Measurements from ENCODE around the gene PSTPIP1. TPM values are rescaled to one million over a fixed set of nuclear protein-coding genes. Genes with fewer than 3 reads are reported as not detected.

Gene PSTPIP1
- total and polyA plus RNA-seq, 2 of the 8 experiments (the other 6 are each of a cell fraction or from before 2014, with no cell fraction given) = 1.6 to 1.8 TPM

- Histone ChIP-seq H3K18ac (ENCODE audit: extremely low read depth, low read length) (no peak overlapping the region), H4K5ac (ENCODE audit: insufficient read length, low read depth, low read length) (no peak overlapping the region), H3K27me3 (replicated peaks in 1 of 4; ENCODE audit: control insufficient read depth in 3 of 4, extremely low read depth in 1 of 4, insufficient read depth in 3 of 4, low read length in 3 of 4) (peaks cover 0 to 1% (median 0%) of the 10 kb centered on the region in 4 experiments; a peak in 1 of 7 replicates), H3K4me2 (ENCODE audit: insufficient read depth in 1 of 2, low read depth in 2 of 2, low read length in 2 of 2) (no peak overlapping the region), H3K4me1 (replicated peaks in 1 of 4; ENCODE audit: control insufficient read depth in 3 of 4, insufficient read depth in 4 of 4, low read length in 3 of 4) (0 out of 7 replicates have a peak, but pooled peaks cover 0 to 2% (median 0%) of the 10 kb centered on the region in 4 experiments), H2BK120ac (replicated peaks; ENCODE audit: low read depth, low read length) (no peak overlapping the region), H2AK5ac (ENCODE audit: low read depth, low read length) (no peak overlapping the region), H3K23me2 (ENCODE audit: low read depth, low read length) (no peaks in the 10 kb centered on the region), H2BK5ac (ENCODE audit: low read depth, low read length) (no peak overlapping the region), H3K36me3 (ENCODE audit: control insufficient read depth in 2 of 4, insufficient read depth in 4 of 4, low read length in 3 of 4) (no peaks in the 10 kb centered on the region), H4K20me1 (replicated peaks in 1 of 2; ENCODE audit: control insufficient read depth in 1 of 2, insufficient read depth in 2 of 2, low read length in 2 of 2) (no peaks in the 10 kb centered on the region), H3K4me3 (ENCODE audit: extremely low read depth in 1 of 4, insufficient read depth in 2 of 4, low read depth in 3 of 4, low read length in 4 of 4) (no peak overlapping the region), H3K9me3 (ENCODE audit: insufficient read depth in 2 of 2, low read depth in 1 of 2, low read length in 1 of 2) (no peaks in the 10 kb centered on the region), H4K8ac (ENCODE audit: extremely low read depth, insufficient read depth, low read length) (no peak overlapping the region), H2AFZ (ENCODE audit: low read length) (peak overlapping the region; percentile 29; the same call in 1 of the 2 replicates), H3K4ac (replicated peaks; ENCODE audit: insufficient read length, low read depth, low read length) (no peak overlapping the region), H3K56ac (replicated peaks; ENCODE audit: insufficient read length, low read depth, low read length) (no peak overlapping the region), H3K27ac (ENCODE audit: low read depth, low read length) (no peak overlapping the region), H2BK15ac (ENCODE audit: low read length) (no peak overlapping the region), H2BK20ac (ENCODE audit: low read length) (no peak overlapping the region), H2BK12ac (ENCODE audit: low read depth, low read length) (no peak overlapping the region), H3K79me1 (ENCODE audit: low read depth, low read length) (no peaks in the 10 kb centered on the region), H3K23ac (ENCODE audit: insufficient read length) (no peak overlapping the region), H4K91ac (replicated peaks; ENCODE audit: insufficient read length, low read length) (no peak overlapping the region), H3K14ac (ENCODE audit: insufficient read length) (no peak overlapping the region), H3K79me2 (ENCODE audit: control insufficient read depth in 1 of 2, insufficient read depth in 2 of 2, low read length in 2 of 2) (no peaks in the 10 kb centered on the region), H3K9ac (replicated peaks in 1 of 4; ENCODE audit: extremely low read depth in 1 of 4, low read depth in 3 of 4, low read length in 3 of 4) (no peak overlapping the region)
- TF ChIP-seq EGR1 (IDR thresholded peaks at IDR 0.05; ENCODE audit: borderline replicate concordance, low read depth, low read length) = no peak
- no peak for TF ChIP-seq TBP (IDR thresholded peaks at IDR 0.05; ENCODE audit: low read depth, low read length)
- TF ChIP-seq GABPA (IDR thresholded peaks at IDR 0.05; ENCODE audit: borderline replicate concordance, insufficient read depth, low read length) = no peak
- TF ChIP-seq SUZ12 (IDR thresholded peaks at IDR 0.05; ENCODE audit: low read length) = no peak
- no peak for TF ChIP-seq CHD2 (IDR thresholded peaks at IDR 0.05; ENCODE audit: low read length)
- TF ChIP-seq CREB1 (IDR thresholded peaks at IDR 0.05) = no peak
- TF ChIP-seq GTF2F1 (IDR thresholded peaks at IDR 0.05; ENCODE audit: borderline replicate concordance, low read depth, low read length) = no peak
- FAIRE-seq (no peak), DNase-seq (ENCODE audit: low read depth in 1 of 2, low spot score in 2 of 2) (no peak)
- CTCF ChIA-PET (ENCODE audit: partially characterized antibody) = interaction anchor here (0.7 to 4.7 kb wide), 7 partner anchors 11 to 581 kb away, joined by 3 to 35 read pairs (median 3); no protein-coding TSS in a partner anchor
- WGBS, 2 experiments (ENCODE audit: extremely low coverage in 1 of 2, insufficient coverage in 1 of 2, insufficient read length in 1 of 2, insufficient replicate concordance in 2 of 2, low coverage in 1 of 2, low lambda C conversion rate in 2 of 2, missing lambda C conversion rate in 1 of 2) = 94% methylated on average over 9 of the region's 9 CpGs; no CpG with 5 or more reads in 1 of the 2 experiments
- POLR2A ChIA-PET (ENCODE audit: partially characterized antibody) = interaction anchor here (1.1 to 1.2 kb wide), 2 partner anchors 17 to 31 kb away, joined by 3 read pairs; partner anchors contain the start of gene RCN2
Measured at GRCh38 chr15:76962337-76963013, 32.5 kb upstream of the PSTPIP1 start.
